ENCODE data around the gene CNFN.

GRCh38 chr19:42424712-42425131 is 34.6 kb upstream of the CNFN start:
- no peak for TF ChIP-seq EZH2phosphoT487 (IDR thresholded peaks at IDR 0.05; ENCODE audit: borderline replicate concordance, low read length)
- TF ChIP-seq, protein P1, sequence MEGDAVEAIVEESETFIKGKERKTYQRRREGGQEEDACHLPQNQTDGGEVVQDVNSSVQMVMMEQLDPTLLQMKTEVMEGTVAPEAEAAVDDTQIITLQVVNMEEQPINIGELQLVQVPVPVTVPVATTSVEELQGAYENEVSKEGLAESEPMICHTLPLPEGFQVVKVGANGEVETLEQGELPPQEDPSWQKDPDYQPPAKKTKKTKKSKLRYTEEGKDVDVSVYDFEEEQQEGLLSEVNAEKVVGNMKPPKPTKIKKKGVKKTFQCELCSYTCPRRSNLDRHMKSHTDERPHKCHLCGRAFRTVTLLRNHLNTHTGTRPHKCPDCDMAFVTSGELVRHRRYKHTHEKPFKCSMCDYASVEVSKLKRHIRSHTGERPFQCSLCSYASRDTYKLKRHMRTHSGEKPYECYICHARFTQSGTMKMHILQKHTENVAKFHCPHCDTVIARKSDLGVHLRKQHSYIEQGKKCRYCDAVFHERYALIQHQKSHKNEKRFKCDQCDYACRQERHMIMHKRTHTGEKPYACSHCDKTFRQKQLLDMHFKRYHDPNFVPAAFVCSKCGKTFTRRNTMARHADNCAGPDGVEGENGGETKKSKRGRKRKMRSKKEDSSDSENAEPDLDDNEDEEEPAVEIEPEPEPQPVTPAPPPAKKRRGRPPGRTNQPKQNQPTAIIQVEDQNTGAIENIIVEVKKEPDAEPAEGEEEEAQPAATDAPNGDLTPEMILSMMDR (IDR thresholded peaks at IDR 0.05; ENCODE audit: low read depth, low read length, poor library complexity, severe bottlenecking): peak; percentile 32
